ENCODE measurements around the gene TPD52L1.

The TPD52L1 gene

GRCh38 chr6:125245523-125246264 is 92.1 kb downstream of the TPD52L1 start:
- no peak for DNase-seq (ENCODE audit: low read depth)

DNA sequence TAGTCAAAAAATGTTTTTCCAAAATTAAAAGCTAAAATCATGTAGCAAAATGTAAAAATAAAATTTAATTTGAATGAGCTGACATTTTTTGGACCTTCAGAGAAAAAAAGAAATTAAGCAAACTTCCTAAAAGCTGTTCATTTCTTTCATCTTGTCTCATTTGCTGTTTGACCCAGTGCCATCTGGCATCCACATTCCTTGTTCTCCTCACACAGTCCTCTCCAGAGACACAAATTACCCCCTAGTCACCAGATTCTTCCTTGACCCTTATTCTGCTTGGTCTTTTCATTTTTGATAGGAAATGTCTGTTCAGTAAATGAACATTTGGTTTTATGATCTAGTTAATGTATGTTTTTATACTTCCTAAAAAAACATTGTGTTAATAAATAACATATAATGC is 93.0 kb downstream of the TPD52L1 start:
- DNase-seq (ENCODE audit: low read depth): no peak

DNA sequence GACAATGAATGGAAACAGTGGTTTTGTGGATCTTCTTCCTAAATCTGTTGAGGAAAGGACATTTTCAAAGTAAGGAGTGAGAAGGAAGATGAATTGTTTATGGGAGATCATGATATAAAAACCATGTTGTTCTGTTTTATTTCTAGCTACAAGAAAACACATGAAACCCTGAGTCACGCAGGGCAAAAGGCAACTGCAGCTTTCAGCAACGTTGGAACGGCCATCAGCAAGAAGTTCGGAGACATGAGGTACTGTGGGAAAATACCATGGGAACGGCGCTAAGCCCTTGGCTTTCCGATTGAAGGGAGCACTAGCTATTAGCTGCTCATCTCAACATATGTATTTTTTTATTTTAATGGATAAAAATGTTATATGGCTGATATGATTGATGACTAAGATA is 94.6 kb downstream of the TPD52L1 start:
- no peak for DNase-seq (ENCODE audit: low read depth)

DNA sequence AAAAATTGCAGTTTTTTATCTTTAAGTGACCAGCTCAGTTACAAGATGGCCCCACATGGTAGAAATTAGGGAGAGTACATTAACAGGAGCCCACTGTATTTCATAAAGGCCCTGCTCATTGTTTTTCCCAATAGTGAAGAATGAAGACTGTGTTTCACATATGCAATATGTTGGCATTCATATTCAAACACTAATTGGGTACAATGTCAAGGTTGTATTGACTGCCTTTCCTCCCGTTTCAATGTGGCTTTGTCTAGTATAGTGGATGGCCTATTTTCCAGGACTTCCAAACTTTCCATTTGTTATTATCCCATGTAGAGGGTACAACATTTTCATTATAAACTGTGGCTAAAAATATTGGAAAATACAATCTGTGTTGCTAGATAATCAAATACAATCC is 96.9 kb downstream of the TPD52L1 start:
- DNase-seq (ENCODE audit: low read depth): no peak

- DNase-seq (ENCODE audit: low read depth): no peak
Observed at GRCh38 chr6:125251516-125252220, 98.1 kb downstream of the TPD52L1 start.

- no peak for DNase-seq (ENCODE audit: low read depth)
Observed at GRCh38 chr6:125252891-125253290, 99.3 kb downstream of the TPD52L1 start.

DNA sequence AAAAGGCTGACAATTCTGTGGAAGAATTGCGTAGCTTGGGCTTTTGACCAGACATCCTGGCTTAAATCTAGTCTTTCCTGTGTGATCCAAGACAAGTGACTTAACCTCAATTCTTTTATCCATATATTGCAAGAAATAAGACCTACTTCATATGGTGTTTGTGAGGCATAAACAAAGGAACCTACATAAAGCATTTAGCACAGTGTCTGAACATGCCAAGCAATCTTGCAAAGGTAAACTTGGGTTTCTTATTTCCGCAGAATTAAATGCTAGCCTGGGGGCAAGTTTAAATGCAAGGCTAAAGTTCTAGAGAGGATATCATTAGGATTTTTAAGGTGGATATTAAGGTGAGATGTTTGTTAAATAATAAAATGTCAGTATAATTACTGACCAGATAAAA is 100.3 kb downstream of the TPD52L1 start:
- DNase-seq (ENCODE audit: low read depth): no peak

DNA sequence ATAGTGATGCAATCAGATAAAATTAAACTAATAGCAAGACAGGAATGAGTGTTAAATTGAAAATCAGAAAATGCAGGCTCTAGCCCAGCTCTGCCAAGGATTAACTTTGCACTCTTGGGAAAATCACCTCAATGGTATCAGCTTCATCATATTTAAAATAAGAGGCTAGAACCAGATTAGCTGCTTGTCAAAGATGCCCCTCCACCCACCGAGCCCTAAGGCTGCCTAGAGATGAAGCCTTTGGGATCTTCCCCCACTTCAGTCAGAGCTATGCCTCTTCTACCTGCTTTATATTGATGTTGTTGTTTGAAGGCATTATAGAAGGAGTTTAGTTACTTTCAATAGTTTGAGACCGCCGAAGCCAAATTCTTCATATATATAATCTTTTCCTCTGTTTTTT is 100.7 kb downstream of the TPD52L1 start:
- no peak for DNase-seq (ENCODE audit: low read depth)

- no peak for DNase-seq (ENCODE audit: low read depth)
Observed at GRCh38 chr6:125255201-125255600, 101.6 kb downstream of the TPD52L1 start.

DNA sequence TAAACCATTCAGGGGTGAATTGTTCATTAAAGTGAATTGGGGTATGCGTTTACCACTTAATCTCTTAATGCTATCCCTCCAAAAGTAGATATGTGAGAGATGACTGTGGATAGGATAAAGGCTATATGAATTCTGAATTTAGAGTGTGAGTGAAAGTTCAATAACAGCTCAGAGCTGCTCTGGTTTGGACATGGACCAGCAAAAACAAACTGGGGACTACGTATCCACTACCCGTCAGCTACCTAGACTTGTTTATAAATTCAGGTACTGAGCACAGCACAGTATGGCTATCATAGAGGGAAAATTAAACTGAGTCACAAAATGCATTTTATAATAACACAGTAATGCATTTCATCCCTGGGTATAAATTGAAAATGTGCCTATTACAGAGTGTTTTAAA is 103.8 kb downstream of the TPD52L1 start:
- no peak for DNase-seq (ENCODE audit: low read depth)

DNA sequence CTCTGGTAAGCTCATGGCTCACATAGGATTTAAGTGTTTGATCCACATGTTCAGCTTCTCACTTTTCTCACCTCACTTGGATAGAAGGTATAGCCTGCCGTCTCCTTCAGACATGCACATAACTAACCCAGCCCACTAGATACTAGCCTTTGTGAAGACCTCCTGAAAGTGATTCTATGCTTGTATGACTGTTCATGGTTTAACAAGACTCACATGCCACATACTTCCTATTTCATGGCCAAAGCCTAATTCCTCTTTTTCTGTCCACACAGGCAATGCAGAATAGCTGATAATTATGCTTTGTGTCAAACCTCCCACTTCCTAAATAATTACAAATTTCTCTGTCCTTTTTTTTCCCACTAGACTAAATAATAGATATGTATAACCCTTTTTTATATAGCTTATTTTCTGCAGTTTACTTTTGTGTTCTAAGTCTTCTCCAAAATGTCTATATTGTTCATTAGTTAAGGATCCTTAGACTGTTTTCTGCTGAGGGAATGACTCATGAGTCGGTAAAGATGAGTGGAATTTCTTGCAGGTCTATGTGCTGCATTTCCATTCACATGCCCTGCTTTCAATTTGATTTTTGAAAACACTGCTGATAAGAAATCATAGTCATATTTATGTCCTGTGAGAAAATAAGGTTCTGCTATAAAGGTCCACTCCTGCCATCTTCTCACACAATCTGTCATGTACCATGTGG is 105.2 kb downstream of the TPD52L1 start:
- no peak for DNase-seq (ENCODE audit: low read depth)

GRCh38 chr6:125259354-125259736 is 105.8 kb downstream of the TPD52L1 start:
- no peak for DNase-seq (ENCODE audit: low read depth)

DNA sequence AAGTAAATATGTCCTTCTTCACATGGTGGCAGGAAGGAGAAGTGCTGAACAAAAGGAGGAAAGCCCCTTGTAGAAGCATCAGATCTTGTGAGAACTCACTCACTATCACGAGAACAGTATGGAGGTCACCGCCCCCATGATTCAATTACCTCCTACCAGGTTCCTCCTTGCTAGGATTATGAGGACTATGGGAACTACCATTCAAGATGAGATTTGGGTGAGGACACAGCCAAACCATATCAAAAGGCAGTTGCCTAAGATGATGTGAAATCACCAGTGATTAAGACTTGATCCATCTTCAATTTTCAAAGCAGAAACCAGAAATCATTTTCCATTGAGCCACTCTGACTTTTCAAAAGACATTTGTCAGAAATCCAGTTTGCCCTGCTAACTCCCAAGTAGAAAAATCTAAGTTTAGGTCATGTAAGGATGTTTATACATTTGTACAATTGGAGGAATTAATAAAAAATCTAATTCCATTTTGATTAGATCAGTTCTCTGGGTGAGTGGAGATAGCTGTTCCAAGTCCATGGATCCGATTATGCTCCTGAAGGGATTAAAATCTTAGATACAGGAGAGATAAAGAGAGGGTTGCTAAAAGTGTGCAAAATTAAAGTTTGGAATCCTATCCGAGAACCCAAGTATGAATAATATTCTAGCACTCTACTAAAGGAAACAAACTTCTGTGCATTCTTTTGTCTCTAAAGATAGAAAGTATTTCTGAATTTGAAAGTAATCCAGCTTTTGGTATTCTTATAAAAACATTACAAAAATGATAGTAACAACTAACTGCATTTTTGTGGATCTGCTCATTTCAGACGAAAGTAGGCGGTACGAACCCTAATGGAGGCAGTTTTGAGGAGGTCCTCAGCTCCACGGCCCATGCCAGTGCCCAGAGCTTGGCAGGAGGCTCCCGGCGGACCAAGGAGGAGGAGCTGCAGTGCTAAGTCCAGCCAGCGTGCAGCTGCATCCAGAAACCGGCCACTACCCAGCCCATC is 108.7 kb downstream of the TPD52L1 start:
- DNase-seq (ENCODE audit: low read depth): no peak

DNA sequence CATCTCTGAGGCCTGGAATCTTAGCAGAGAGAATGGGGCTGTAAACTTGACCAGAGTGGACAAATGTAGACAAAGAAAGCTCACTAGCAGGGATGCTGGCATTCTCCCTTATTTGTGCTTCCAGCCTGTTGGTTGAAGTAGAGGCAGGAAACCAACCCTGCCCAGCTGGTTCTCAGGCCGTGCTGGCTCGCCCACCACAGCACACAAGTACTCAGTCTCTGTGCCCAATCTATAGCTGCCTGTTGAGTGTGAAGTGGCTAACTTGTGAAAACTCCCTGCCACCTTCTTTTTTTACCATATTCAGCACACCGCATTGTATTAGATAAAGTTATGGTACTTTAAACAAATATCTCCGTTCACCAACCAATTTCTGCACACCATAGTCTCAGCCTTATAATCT is 110.9 kb downstream of the TPD52L1 start:
- no peak for DNase-seq (ENCODE audit: low read depth)

- no peak for DNase-seq (ENCODE audit: low read depth)
Observed at GRCh38 chr6:125267806-125268523, 114.4 kb downstream of the TPD52L1 start.

- no peak for DNase-seq (ENCODE audit: low read depth)
Observed at GRCh38 chr6:125268765-125269164, 115.2 kb downstream of the TPD52L1 start.

DNA sequence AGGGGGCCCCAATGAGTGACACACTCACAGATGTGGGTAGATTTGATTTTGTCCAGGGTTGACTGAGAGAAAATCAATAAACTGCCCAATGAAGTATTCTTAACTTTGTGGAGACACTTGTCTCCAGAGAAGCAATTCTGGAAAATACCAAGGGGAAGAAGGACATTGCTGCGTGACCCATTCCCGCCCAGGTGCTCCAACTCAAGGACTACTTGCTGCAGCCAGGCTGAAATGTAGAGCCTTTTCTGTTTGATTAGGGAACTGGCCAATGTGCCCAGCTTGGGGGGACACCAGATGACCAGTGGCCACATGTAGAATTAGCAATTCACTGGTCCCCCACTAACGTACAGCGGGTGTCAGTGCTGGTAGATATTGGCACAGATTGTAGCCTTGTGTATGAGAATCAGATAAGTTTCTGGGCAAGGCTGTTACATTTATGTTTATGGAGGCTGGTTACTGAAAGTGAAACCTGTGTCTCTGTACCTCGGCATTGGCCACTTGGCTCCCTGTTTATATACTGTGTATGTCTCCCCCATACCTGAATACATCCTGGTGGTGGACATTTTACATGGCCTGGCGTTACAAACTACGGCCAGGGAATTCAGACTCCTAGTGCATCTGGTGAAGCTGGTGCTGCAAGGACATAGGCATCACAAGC is 115.9 kb downstream of the TPD52L1 start:
- DNase-seq (ENCODE audit: low read depth): no peak

DNA sequence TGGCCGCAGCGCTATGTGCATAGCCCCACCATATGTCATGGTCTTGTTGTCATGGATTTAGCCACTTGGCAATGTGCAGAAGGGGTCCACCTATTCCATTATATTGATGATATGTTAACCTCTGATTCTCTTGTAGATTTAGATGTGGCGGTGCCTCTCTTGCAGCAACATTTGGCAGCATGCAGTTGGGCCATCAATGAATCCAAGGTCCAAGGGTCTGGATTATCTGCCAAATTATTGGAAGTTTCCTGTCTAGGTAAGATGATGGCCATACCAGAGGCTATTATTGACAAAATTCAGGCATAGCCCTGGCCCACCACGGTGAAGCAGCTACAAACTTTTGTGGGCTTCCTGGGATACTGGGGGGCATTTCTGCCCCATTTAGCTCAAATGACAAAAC is 116.8 kb downstream of the TPD52L1 start:
- DNase-seq (ENCODE audit: low read depth): no peak

GRCh38 chr6:125271486-125272159 is 118.0 kb downstream of the TPD52L1 start:
- no peak for DNase-seq (ENCODE audit: low read depth)

DNA sequence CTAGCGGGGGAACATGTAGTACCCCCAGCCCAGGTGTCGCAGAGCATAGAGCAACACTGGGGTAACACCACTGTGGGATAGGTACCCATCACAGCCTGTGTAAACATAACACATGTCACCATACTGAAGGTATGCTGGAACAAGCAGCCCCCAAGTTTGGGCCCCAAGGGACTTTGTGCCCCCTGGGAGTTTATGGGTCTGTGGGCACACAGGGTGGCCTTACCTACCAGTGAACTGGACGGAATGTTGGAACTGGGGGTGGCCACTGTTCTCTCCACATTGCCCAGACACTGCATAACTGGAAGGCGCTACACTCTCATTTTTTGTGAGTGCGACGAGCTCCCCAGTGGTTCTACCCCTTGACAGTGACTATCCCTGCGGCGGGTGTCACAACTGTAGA is 119.7 kb downstream of the TPD52L1 start:
- DNase-seq (ENCODE audit: low read depth): no peak
